Stimulated activated CD4-positive, alpha-beta T cell treated with anti-CD3 and anti-CD28 coated beads, Interleukin-12 subunit alpha, Interleukin-12 subunit beta, amount 100 ng/mL, for 4 hours (primary cell): Measurements from ENCODE around the gene CHST8.
"Not testable (repeated sequence)": the region's sequence is repeated elsewhere in the genome, so short reads cannot be mapped to it uniquely, and the experiment has no call there.

Experiments used
- DNase-seq: peaks from one replicate; pipeline ENCODE4 v3.0.0-alpha.2; 2020

The CHST8 gene

DNA sequence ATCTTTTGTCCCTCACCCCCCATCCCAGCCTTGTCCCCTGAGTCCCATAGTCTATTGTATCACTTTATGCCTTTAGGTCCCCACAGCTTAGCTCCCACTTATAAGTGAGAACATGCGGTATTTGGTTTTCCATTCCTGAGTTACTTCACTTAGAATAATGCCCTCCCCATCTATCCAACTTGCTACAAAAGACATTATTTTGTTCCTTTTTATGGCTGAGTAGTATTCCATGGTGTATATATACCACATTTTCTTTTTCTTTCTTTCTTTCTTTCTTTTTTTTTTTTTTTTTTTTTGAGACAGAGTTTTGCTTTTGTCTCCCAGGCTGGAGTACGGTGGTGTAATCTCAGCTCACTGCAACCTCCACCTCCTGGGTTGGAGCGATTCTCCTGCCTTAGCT, 73.8 kb downstream of the CHST8 start:
- DNase-seq: not testable (repeated sequence)

GRCh38 chr19:33697766-33698165, 76.0 kb downstream of the CHST8 start:
- no peak for DNase-seq

GRCh38 chr19:33698576-33699435, 77.1 kb downstream of the CHST8 start:
- no peak for DNase-seq

- DNase-seq: no peak
Observed at GRCh38 chr19:33699754-33700407, 78.1 kb downstream of the CHST8 start.

GRCh38 chr19:33700408-33701013, 78.8 kb downstream of the CHST8 start:
- DNase-seq: no peak

DNA sequence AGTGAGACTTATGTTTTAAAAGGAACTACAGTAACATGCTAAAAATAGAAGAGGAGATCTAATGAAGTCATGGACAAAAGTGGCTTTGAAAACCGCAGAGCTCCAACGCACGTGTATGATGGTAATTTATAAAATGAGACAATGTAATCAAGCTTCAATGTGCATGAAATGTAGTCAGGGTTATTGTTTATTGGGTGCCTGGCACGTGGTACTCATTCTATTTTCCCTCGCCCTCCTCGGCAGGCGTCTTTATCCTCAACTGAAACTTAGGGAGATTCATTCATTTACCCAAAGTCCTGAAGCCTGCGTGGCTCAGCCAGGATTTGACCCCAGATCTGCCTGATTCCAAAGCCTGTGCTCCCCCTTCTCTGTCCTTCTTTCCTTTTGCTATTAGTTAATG, 79.8 kb downstream of the CHST8 start:
- no peak for DNase-seq

GRCh38 chr19:33702606-33703437, 81.1 kb downstream of the CHST8 start:
- no peak for DNase-seq

DNA sequence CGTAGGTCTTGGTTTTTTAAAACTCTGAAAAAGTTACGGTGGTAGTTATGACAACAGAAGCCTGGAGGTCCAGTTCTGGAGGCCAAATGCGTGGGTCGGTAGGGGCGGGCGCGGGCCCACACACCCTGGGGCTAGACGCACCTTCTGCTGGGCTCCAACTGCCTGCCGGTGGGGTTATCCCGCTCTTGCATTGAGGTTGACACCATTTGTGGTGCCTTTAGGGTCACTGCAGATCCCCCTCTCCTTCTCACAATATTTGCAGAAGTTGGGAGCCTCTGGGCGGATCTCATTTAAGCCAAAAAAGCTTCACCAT, 81.6 kb downstream of the CHST8 start:
- no peak for DNase-seq

GRCh38 chr19:33703821-33704220, 82.1 kb downstream of the CHST8 start:
- no peak for DNase-seq

DNA sequence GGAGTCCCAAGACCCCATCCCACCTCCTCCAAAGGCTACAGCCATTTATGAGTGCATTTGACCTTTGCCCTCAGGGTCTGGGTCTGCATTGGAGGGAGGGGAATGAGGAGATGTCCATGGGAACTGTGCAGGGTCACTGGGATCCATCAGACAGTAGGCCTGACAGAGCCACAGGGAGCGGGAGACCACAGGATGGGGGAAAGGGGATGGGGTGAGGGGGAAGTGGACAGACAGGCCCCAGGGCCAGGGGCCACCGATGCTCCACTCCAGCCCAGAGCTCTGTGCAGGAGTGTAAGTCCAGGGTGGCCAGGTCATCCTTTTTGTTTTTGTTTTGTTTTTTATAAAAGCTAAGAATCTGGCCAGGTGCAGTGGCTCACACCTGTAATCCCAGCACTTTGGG, 82.5 kb downstream of the CHST8 start:
- no peak for DNase-seq

DNA sequence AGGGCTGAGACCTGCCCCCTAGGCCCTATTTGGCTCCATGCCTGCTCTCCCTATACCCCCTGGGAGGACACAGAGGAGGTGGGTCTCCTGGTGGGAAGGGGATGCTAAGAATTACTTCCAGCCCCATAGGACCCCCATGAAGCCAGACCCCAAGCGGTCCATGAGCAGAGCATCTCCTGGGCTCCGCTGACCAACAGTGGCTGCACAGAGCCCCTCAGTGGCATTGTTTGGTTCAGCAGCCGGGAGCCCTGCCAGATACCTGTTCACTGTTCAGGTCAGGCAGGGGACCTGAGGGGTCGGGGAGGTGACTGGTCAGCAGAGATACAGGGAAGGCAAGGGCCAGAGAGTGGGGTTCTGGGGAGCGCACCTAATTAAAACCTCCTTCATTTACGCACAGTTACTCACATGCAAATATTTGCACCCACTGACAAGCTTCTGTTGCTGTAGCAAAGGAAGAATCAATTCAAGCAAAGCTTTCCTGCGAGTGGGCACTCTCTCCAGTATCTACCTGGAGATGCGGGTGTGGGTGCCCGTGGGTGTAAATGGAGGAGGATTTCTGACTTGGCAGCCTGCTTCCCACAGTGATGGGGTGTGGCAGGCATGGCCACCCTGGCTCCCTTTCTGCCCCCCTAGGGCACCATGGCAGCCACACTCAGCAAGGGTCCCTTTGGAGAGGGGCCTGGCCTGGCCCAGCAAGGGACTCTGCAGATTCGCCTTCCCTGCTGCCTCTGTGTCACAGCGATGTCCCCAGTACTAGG, 83.5 kb downstream of the CHST8 start:
- no peak for DNase-seq

GRCh38 chr19:33705860-33706259, 84.1 kb downstream of the CHST8 start:
- no peak for DNase-seq

DNA sequence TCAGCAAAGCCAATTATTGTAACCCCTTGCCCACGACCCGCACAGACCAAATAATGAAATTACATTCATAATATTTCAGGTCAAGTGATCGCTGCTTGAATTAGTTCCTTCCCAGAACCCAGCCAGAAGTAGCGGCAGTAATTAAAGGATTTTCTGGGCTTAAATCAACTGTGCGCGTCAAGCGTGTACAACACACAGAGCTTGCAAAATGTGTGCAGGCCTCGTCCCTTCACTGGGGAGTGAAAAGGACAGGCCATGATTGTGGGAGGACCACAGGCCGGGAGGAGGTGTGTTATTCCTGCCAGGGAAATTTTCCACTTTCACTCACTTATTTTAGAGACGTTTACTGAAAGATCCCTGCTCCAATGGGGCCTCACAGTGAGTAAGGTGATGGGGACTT, 84.9 kb downstream of the CHST8 start:
- no peak for DNase-seq

DNA sequence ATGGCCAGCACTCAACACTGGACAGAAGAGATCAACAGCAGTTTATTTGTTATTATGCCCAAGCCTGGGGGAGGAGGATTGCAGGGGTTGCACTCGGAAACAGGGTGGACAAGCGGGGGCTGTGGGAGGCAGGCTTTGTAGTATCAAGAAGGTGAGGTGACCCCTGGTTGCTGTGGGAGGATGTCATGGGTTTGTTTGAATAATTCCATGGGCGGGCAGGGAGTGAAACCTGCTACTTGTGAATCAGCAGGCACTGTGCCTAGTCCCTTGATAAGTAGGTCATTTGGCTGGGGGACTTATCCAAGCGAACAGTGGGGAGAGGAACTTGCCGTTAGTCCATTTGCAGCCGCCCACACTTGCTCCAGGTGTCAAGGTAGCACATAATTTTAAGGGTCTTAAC, 90.5 kb downstream of the CHST8 start:
- DNase-seq: no peak

GRCh38 chr19:33713194-33713593, 91.4 kb downstream of the CHST8 start:
- DNase-seq: no peak

DNA sequence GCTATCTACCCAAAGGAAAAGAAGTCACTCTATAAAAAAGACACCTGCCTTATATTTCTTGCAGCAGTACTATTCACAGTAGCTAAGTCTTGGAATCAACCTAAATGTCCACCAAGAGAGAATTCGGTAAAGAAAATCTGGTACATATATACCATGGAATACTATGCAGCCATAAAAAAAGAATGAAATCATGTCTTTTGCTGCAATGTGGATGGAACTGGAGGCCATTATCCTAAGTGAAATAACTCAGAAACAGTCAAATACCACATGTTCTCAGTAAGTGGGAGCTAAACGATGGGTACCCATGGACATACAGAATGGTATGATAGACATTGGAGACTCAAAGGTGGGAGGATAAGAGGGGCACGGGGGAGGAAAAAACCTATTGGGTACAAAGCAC, 92.4 kb downstream of the CHST8 start:
- DNase-seq: no peak

GRCh38 chr19:33715462-33715861, 93.7 kb downstream of the CHST8 start:
- DNase-seq: no peak

GRCh38 chr19:33717878-33718277, 96.1 kb downstream of the CHST8 start:
- no peak for DNase-seq

DNA sequence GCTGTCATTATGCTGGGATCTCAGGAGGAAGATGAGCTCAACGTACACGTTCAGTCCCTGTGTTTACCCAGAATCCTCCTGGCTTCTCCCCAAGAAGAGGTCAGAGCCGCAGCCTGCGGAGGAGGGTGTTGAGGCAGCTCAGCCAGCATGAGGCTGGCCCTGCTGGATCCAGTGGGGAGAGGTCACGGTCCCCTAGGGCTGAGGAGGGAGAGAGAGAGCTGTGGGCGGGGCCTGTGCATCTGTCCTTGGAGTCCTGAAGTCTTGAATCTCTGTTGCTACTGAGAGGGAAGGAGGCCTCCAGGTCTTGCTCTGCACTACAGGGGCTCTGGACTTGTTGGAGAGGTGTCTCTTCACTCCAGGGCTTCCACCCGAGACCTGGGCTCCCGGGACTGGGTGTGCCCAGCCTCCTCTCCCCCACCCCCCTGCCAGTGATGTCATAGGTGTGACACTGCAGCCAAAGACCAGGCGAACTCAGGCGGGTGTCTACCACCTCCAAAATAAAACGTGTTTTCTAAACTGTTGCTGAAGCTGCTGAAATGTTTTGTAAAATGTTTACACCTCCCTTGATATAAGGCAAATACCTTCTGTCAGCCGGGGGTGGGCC, 97.0 kb downstream of the CHST8 start:
- no peak for DNase-seq

- DNase-seq: no peak
Observed at GRCh38 chr19:33719366-33720154, 97.8 kb downstream of the CHST8 start.

DNA sequence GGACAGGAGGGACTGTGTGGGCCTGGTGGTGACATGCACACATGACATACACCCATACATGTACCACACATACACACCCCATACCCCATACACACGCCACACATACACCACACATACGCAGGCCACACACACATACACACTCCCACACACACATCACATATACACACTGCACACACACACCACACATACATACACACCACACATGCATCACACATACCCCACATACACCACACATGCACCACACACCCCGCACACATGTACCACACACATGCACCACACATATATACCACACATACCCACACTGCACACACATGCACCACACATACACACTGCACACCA, 98.4 kb downstream of the CHST8 start:
- DNase-seq: no peak
